ENCODE measurements around the gene TBC1D16. TPM values are rescaled to one million over a fixed set of nuclear protein-coding genes. Genes with fewer than 3 reads are reported as not detected.
"Not testable (repeated sequence)": the region's sequence is repeated elsewhere in the genome, so short reads cannot be mapped to it uniquely, and the experiment has no call there.

The TBC1D16 gene
- total and polyA plus RNA-seq, 7 donors, result 1.7 to 11.4 (median 6.5) TPM

DNA sequence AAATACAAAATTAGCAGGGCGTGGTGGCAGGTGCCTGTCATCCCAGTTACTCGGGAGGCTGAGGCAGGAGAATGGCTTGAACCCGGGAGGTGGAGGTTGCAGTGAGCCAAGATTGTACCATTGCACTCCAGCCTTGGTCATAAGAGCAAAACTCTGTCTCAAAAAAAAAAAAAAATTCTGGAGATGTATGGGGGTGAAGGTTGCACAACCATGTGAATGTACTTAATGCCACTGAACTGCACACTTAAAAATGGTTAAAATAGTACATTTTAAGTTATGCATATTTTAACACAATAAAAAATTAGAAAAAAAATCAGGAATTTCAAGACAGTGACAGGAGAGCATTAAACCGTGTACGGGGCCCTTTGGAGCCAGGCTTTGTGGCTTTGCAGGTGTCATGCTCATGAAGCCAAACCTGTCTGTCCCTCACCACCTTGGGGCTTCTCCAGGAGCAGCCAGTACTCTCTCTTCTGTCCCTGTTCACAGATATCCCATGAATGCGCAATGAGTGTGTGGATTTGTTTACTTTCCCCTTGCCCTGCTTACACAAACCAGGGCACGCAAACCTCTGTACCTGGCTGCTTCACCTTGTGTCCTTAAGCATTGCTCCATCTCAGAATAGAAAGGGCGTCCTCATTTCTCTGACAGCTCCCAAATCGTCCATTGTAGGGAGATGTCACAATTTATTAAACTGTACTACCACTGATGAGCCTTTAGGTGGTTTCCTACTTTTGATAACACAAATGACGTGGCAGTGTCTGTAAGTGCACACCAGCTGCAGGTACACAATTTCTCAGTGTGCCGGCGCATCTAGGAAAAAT lies 138.2 kb downstream of the TBC1D16 start:
- H3K4me1 ChIP-seq, result no peaks in the 10 kb centered on the region
- H3K27me3 ChIP-seq (ENCODE audit: insufficient read depth in 3 of 3, low read length in 2 of 3), result peaks cover 0 to 42% (median 4%) of the 10 kb centered on the region in 3 donors
- DNase-seq (no peak), ATAC-seq (no peak)
- WGBS, 3 donors, result 71 to 79% (median 73%) methylated on average over 12 of the region's 12 CpGs
- H3K36me3 ChIP-seq (ENCODE audit: insufficient read depth in 1 of 2, low read depth in 1 of 2), result no peaks in the 10 kb centered on the region
- TF ChIP-seq, protein P1, sequence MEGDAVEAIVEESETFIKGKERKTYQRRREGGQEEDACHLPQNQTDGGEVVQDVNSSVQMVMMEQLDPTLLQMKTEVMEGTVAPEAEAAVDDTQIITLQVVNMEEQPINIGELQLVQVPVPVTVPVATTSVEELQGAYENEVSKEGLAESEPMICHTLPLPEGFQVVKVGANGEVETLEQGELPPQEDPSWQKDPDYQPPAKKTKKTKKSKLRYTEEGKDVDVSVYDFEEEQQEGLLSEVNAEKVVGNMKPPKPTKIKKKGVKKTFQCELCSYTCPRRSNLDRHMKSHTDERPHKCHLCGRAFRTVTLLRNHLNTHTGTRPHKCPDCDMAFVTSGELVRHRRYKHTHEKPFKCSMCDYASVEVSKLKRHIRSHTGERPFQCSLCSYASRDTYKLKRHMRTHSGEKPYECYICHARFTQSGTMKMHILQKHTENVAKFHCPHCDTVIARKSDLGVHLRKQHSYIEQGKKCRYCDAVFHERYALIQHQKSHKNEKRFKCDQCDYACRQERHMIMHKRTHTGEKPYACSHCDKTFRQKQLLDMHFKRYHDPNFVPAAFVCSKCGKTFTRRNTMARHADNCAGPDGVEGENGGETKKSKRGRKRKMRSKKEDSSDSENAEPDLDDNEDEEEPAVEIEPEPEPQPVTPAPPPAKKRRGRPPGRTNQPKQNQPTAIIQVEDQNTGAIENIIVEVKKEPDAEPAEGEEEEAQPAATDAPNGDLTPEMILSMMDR (IDR thresholded peaks at IDR 0.05), result no peak
- no peak overlapping the region for H3K4me3 ChIP-seq
- peaks cover 7% of the 10 kb centered on the region for H3K9me3 ChIP-seq
- intact Hi-C loops (cut with DNase I), result no loop called here
- H3K27ac ChIP-seq, result no peak overlapping the region

DNA sequence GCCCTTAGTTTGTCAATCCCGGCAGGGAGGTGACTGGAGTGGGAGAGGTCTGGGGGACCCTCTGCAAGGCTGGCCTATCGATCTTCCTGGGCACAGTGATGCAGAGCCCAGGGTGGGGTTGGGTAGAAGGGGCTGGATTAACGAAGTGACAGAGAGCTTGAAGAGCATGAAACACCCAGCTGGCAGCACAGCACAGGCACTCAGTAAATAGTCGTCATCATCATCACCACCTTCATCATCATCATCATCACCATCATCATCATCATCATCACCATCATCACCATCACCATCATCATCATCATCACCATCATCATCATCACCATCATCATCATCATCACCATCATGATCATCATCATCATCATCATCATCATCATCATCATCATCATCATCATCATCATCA lies 142.2 kb downstream of the TBC1D16 start:
- DNase-seq; H3K9me3 ChIP-seq; H3K27ac ChIP-seq; intact Hi-C loops (cut with DNase I); H3K36me3 ChIP-seq (ENCODE audit: insufficient read depth in 1 of 2, low read depth in 1 of 2); H3K4me3 ChIP-seq; H3K4me1 ChIP-seq; ATAC-seq: not testable (repeated sequence)
- peaks cover 0 to 48% (median 12%) of the 10 kb centered on the region in 3 donors for H3K27me3 ChIP-seq (ENCODE audit: insufficient read depth in 3 of 3, low read length in 2 of 3)
- 83 to 90% (median 87%) methylated on average over 4 of the region's 4 CpGs for WGBS, 3 donors

DNA sequence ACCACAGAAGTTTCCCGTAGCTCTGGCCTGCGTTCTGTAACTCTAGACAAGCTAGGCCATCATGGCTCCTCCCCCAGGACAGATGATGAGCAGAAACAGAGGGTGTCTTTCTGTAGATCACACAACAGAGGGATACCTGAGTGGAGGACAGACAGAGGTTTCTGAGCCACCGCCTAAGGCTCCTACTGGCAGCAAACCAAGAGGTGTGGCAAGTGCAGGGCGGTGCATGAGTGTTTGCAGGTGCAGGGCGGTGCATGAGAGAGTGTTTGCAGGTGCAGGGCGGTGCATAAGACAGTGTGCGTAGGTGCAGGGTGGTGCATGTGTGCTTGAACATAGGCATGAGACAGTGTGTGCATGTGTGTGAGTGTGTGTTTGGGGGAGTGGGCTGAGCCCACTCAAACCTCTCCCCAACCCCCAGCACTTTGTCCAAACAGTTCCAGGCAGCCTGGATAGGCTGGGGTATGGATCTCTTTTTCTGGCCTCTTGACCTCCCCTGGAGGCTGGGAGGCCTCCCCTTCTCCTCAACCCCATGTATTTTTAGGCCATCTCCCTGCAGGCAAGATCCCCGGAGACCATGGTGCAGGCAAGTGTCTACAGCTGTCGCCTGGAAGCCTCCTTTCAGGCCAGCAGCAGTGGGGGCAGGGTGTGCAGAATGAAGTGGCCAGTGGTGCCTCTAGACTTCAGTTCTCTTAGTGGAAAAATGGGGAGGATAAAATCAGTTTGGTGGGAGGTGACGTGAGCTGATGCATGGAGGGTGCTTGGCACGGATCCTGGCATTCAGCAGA lies 143.0 kb downstream of the TBC1D16 start:
- intact Hi-C loops (cut with DNase I), result no loop called here
- WGBS, 3 donors, result 59 to 64% (median 62%) methylated on average over 11 of the region's 11 CpGs
- H3K9me3 ChIP-seq, result no peaks in the 10 kb centered on the region
- TF ChIP-seq, protein P1 (IDR thresholded peaks at IDR 0.05), result no peak
- peaks cover 0 to 52% (median 13%) of the 10 kb centered on the region in 3 donors for H3K27me3 ChIP-seq (ENCODE audit: insufficient read depth in 3 of 3, low read length in 2 of 3)
- no peaks in the 10 kb centered on the region for H3K36me3 ChIP-seq (ENCODE audit: insufficient read depth in 1 of 2, low read depth in 1 of 2)
- ATAC-seq, result no peak
- no peaks in the 10 kb centered on the region for H3K4me1 ChIP-seq
- H3K27ac ChIP-seq, result no peak overlapping the region
- DNase-seq, result no peak
- no peak overlapping the region for H3K4me3 ChIP-seq

DNA sequence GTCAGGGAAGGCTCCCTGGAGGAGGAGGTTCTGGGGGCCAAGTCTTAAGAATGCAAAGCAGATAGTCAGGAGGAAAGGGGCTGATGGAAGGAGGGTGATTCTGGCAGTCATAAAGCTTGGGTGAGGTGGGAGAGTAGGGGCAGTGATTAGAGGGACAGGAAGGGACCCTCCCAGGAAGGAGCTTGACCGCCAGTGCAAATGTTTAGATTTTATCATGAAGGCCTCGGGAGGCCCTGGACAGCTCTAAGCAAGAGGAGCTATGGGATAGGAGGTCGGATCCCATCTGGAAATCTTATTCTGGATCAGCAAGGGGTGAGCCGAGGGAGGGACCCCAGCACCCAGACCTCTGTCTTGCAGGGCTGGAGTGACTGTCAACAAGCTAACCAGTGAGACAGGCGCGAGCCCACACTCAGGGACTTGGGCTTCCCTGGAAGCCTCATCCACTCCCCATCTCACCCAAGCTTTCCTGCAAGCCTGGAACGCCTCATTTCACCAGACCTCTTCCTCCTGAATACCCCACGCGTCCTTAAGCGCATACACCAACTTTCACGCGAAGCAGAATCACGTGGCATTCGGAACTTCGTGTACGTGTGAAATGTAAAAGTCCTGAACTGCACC lies 144.4 kb downstream of the TBC1D16 start:
- Histone ChIP-seq H3K36me3 (ENCODE audit: insufficient read depth in 1 of 2, low read depth in 1 of 2) (no peaks in the 10 kb centered on the region), H3K4me1 (no peaks in the 10 kb centered on the region), H3K27me3 (ENCODE audit: insufficient read depth in 3 of 3, low read length in 2 of 3) (peaks cover 0 to 47% (median 17%) of the 10 kb centered on the region in 3 donors), H3K4me3 (no peak overlapping the region), H3K27ac (no peak overlapping the region), H3K9me3 (no peaks in the 10 kb centered on the region)
- WGBS, 3 donors, result 73 to 75% (median 74%) methylated on average over 16 of the region's 16 CpGs
- ATAC-seq (no peak), DNase-seq (no peak)
- TF ChIP-seq, protein P1 (IDR thresholded peaks at IDR 0.05), result no peak
- intact Hi-C loops (cut with DNase I), result no loop called here

DNA sequence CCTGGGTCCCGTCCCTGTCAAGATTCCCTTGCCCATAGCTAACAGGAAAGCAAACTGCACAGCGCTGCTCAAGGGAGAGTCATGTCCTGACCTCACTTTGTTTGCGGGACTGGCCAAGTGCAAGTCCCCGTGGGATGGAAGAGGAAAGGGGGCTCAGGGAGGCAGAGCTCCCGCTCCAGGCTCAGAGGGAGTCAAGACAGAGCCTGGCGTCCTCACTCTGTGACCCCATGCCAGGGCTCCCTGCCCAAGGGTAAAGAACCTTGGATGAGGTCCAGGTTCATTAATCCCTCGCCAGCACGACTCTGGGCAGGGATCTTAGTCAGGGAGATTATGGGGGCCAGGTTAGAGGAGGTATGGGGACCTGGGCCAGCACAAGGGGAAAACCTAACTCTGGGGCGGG lies 145.0 kb downstream of the TBC1D16 start:
- H3K4me1 ChIP-seq, result no peaks in the 10 kb centered on the region
- intact Hi-C loops (cut with DNase I), result no loop called here
- DNase-seq (no peak), ATAC-seq (no peak)
- 19 to 23% (median 22%) methylated on average over 9 of the region's 9 CpGs for WGBS, 3 donors
- H3K36me3 ChIP-seq (ENCODE audit: insufficient read depth in 1 of 2, low read depth in 1 of 2), result no peaks in the 10 kb centered on the region
- no peak overlapping the region for H3K4me3 ChIP-seq
- H3K9me3 ChIP-seq, result no peaks in the 10 kb centered on the region
- TF ChIP-seq, protein P1 (IDR thresholded peaks at IDR 0.05), result no peak
- H3K27me3 ChIP-seq (ENCODE audit: insufficient read depth in 3 of 3, low read length in 2 of 3), result peaks cover 0 to 52% (median 15%) of the 10 kb centered on the region in 3 donors
- H3K27ac ChIP-seq, result no peak overlapping the region
